B cell (primary cell): ENCODE measurements around the gene POU6F1.

ENCODE experiments used
- EZH2 ChIP-seq: IDR thresholded peaks from 2 replicates; pipeline ENCODE4 v1.6.1; 2012; ENCODE audit warnings: borderline replicate concordance, low read depth, mild to moderate bottlenecking, moderate library complexity, low read length; ENCODE audit not compliant: insufficient read depth, poor library complexity, severe bottlenecking
- TF ChIP-seq, protein P1 (sequence below): fragments of 200-600 bp; IDR thresholded peaks from one replicate; pipeline ENCODE4 v1.8.0; 2022; ENCODE audit warnings: antibody characterized with exemption, mild to moderate bottlenecking

DNA sequence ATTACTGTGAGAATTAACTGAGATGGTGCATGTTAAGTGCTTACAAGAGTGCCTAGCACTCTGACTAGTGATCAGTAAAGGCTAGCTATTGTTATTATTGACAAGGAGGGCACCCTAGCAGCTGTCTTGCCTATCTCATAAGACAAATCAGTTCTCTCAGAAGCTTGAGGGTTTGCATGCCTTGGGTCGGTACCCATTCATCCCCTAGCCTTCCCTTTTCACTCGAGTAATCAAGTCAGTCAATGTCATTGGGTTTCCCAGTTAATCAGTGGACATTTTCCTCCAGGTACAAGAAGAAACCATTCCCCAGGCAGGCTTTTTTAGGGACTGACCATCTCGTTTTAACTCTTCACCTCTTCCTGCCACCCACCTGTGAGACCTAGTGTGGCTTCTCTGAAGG lies 34.5 kb downstream of the POU6F1 start:
- TF ChIP-seq, protein P1, sequence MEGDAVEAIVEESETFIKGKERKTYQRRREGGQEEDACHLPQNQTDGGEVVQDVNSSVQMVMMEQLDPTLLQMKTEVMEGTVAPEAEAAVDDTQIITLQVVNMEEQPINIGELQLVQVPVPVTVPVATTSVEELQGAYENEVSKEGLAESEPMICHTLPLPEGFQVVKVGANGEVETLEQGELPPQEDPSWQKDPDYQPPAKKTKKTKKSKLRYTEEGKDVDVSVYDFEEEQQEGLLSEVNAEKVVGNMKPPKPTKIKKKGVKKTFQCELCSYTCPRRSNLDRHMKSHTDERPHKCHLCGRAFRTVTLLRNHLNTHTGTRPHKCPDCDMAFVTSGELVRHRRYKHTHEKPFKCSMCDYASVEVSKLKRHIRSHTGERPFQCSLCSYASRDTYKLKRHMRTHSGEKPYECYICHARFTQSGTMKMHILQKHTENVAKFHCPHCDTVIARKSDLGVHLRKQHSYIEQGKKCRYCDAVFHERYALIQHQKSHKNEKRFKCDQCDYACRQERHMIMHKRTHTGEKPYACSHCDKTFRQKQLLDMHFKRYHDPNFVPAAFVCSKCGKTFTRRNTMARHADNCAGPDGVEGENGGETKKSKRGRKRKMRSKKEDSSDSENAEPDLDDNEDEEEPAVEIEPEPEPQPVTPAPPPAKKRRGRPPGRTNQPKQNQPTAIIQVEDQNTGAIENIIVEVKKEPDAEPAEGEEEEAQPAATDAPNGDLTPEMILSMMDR = no peak
- TF ChIP-seq EZH2 = no peak
